ENCODE results near the gene SMIM43.
A peak's percentile ranks its signal among the peaks of the same experiment; 100 is the strongest.
"Not testable (repeated sequence)": the region's sequence is repeated elsewhere in the genome, so short reads cannot be mapped to it uniquely, and the experiment has no call there.

Gene SMIM43

DNA sequence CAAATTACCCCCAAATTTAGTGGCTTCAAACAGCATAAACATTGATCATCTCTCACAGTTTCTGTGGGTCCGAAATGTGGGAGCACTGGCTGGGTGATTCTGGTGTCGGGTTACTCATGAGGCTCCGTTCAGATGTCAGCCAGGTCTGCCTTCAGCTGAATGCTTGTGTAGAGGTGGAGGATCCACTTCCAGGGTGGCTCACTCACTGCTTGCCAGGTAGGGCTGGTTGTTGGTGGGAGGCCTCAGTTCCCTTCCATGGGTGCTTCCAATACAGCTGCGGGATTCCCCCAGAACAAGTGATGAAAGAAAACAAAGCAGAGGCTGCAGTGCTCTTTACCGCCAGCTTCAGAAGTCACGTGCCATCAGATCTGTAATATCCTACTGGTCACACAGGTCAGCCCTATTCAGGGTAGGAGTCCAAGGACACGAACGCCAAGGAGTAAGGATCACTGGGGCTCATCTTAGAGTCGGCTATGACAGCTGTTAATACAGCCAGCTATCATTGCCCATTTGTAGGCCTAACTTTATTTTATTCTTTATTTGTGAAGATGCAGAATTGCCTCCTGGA lies 1.1 kb upstream of the SMIM43 start:
- H3K4me1 ChIP-seq (ENCODE audit: control insufficient read depth in 5 of 5, insufficient read depth in 5 of 5, low read length in 5 of 5), result peaks cover 0 to 13% (median 10%) of the 10 kb centered on the region in 5 donors
- H3K36me3 ChIP-seq (ENCODE audit: control insufficient read depth in 5 of 5, insufficient read depth in 5 of 5, low read length in 5 of 5), result no peaks in the 10 kb centered on the region
- no peaks in the 10 kb centered on the region for H3K9me3 ChIP-seq (ENCODE audit: control insufficient read depth in 5 of 5, low read length in 5 of 5)
- peaks cover 7 to 25% (median 21%) of the 10 kb centered on the region in 5 donors for H3K27me3 ChIP-seq (ENCODE audit: control insufficient read depth in 5 of 5, insufficient read depth in 4 of 5, low read length in 5 of 5)
- no peak overlapping the region for H3K9ac ChIP-seq (ENCODE audit: low read length in 5 of 5)
- H3K4me3 ChIP-seq (ENCODE audit: low read depth in 1 of 5, low read length in 5 of 5), result no peak overlapping the region
- no peak overlapping the region for H3K27ac ChIP-seq (ENCODE audit: low read depth, low read length)

DNA sequence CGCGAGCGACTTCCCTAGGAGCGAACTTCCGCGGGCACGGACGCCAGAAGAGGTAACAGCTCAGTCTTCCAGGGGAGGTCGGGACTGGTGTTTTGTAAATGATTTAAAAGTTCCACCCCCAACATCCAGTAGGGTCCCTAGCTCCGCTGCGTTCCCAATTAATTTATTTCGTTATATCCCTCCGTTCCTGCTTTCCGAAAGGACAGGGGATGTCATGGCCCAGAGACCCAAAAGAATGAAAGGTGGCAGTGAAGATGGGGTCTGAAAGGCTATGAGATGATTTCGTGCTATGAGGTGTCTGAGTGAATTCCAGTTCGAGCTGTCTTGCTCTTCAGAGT lies 373 bp upstream of the SMIM43 start:
- Histone ChIP-seq H3K27me3 (ENCODE audit: control insufficient read depth in 5 of 5, insufficient read depth in 4 of 5, low read length in 5 of 5) (peaks cover 7 to 25% (median 21%) of the 10 kb centered on the region in 5 donors), H3K27ac (ENCODE audit: low read depth, low read length) (no peak overlapping the region), H3K36me3 (ENCODE audit: control insufficient read depth in 5 of 5, insufficient read depth in 5 of 5, low read length in 5 of 5) (no peaks in the 10 kb centered on the region), H3K9ac (ENCODE audit: low read length in 5 of 5) (no peak overlapping the region), H3K9me3 (ENCODE audit: control insufficient read depth in 5 of 5, low read length in 5 of 5) (no peaks in the 10 kb centered on the region), H3K4me1 (ENCODE audit: control insufficient read depth in 5 of 5, insufficient read depth in 5 of 5, low read length in 5 of 5) (peaks cover 0 to 13% (median 10%) of the 10 kb centered on the region in 5 donors), H3K4me3 (ENCODE audit: low read depth in 1 of 5, low read length in 5 of 5) (peak overlapping the region; percentile 31 to 70 (median 57))

DNA sequence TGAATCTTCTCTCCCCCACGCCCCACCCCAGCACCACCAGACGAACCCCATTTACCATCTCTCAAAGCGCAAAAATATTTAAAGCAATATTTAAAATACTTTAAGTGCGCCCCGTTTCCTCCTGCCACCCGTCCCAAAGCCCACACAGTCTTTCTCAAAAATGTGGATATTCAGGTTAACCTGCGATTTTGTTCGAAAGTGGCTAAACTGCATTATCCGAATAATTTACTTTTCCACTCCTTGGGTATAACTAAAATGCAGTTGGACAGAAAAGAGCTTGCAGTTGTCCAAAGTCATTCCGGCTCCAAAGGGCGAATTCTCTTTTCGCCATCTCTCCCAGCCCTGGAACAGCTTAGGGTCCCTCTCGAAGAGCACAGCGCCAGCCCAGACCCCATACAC lies 662 bp downstream of the SMIM43 start:
- no peak overlapping the region for H3K9ac ChIP-seq (ENCODE audit: low read length in 5 of 5)
- H3K27me3 ChIP-seq (ENCODE audit: control insufficient read depth in 5 of 5, insufficient read depth in 4 of 5, low read length in 5 of 5), result peaks cover 7 to 25% (median 21%) of the 10 kb centered on the region in 5 donors
- H3K9me3 ChIP-seq (ENCODE audit: control insufficient read depth in 5 of 5, low read length in 5 of 5), result no peaks in the 10 kb centered on the region
- H3K36me3 ChIP-seq (ENCODE audit: control insufficient read depth in 5 of 5, insufficient read depth in 5 of 5, low read length in 5 of 5), result no peaks in the 10 kb centered on the region
- no peak overlapping the region for H3K27ac ChIP-seq (ENCODE audit: low read depth, low read length)
- peaks cover 0 to 13% (median 10%) of the 10 kb centered on the region in 5 donors for H3K4me1 ChIP-seq (ENCODE audit: control insufficient read depth in 5 of 5, insufficient read depth in 5 of 5, low read length in 5 of 5)
- peak overlapping the region in 4 of 5 donors; percentile 45 to 70 (median 58) for H3K4me3 ChIP-seq (ENCODE audit: low read depth in 1 of 5, low read length in 5 of 5)

DNA sequence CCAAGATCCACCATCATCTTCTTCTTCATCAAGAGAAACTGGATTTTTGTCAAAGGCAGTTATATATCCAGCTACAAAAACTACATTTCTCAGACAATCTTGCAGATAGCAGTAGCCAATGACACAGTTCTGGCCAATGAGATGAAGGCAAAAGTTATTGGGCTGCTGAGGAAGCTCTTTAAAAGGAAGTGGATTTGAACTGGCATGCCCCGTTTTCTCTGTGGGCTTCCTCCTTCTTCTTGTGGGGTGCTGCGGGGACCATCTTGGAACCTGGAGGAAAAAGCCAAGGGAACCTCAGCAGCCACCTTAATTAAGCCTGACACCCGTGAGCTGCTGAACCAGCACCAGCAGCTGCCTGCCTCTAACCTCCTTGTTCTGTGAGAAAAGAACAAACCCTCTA lies 4.8 kb downstream of the SMIM43 start:
- Histone ChIP-seq H3K9me3 (ENCODE audit: control insufficient read depth in 5 of 5, low read length in 5 of 5) (no peaks in the 10 kb centered on the region), H3K27me3 (ENCODE audit: control insufficient read depth in 5 of 5, insufficient read depth in 4 of 5, low read length in 5 of 5) (peaks cover 7 to 15% (median 13%) of the 10 kb centered on the region in 5 donors)

DNA sequence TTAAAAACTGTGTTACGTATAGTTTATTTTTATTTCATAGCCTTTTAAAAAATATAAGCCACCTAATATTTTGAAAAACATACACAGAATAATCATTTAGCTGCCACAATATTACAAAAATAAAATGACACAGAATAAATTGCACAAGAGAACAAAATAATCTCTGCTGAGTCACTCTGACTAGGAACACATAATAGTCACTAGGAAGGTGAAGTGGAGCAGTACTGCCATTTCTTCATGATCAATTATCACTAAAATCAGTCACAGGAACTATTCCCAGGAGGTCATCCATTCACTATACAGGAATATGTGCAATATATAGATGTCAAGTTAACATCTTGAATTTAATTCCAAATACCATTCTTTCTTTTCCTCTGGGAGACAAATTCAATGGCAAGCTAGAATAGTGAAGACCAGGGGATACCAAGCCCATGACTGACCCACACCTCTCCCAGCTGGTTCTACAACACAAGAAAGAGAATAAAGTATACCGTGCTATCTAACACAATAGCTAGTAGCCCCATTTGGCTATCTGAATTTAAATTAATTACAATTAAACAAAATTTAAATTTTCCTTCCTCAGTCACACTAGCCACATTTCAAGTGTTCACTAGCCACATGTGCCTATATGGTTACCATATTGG lies 5.9 kb downstream of the SMIM43 start:
- Histone ChIP-seq H3K9me3 (ENCODE audit: control insufficient read depth in 5 of 5, low read length in 5 of 5) (no peaks in the 10 kb centered on the region), H3K9ac (ENCODE audit: low read length in 5 of 5) (no peak overlapping the region), H3K4me1 (ENCODE audit: control insufficient read depth in 5 of 5, insufficient read depth in 5 of 5, low read length in 5 of 5) (no peaks in the 10 kb centered on the region), H3K27me3 (ENCODE audit: control insufficient read depth in 5 of 5, insufficient read depth in 4 of 5, low read length in 5 of 5) (peaks cover 1 to 7% (median 2%) of the 10 kb centered on the region in 5 donors), H3K36me3 (ENCODE audit: control insufficient read depth in 5 of 5, insufficient read depth in 5 of 5, low read length in 5 of 5) (no peaks in the 10 kb centered on the region), H3K27ac (ENCODE audit: low read depth, low read length) (no peak overlapping the region), H3K4me3 (ENCODE audit: low read depth in 1 of 5, low read length in 5 of 5) (no peak overlapping the region)

More for the DNA sequence above, 4.8 kb downstream of the SMIM43 start:
- no peak overlapping the region for H3K9ac ChIP-seq (ENCODE audit: low read length in 5 of 5)
- no peak overlapping the region for H3K4me3 ChIP-seq (ENCODE audit: low read depth in 1 of 5, low read length in 5 of 5)
- no peak overlapping the region for H3K27ac ChIP-seq (ENCODE audit: low read depth, low read length)
- H3K36me3 ChIP-seq (ENCODE audit: control insufficient read depth in 5 of 5, insufficient read depth in 5 of 5, low read length in 5 of 5), result no peaks in the 10 kb centered on the region
- peaks cover 0 to 10% (median 8%) of the 10 kb centered on the region in 5 donors for H3K4me1 ChIP-seq (ENCODE audit: control insufficient read depth in 5 of 5, insufficient read depth in 5 of 5, low read length in 5 of 5)

DNA sequence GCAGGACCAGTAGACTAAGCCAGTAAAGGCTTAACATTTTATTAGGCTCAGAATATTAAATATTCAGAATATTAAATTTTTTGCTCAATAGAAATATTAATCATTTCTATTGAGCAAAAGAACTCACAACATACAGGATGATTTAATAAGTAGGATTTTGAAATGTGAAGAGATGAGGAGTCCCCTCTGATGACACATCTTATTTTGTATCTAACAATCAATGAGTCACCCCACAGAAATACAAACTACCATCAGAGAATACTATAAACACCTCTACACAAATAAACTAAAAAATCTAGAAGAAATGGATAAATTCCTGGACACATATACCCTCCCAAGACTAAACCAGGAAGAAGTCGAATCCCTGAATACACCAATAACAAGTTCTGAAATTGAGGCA lies 12.8 kb downstream of the SMIM43 start:
- H3K4me3 ChIP-seq (ENCODE audit: low read depth in 1 of 5, low read length in 5 of 5); H3K36me3 ChIP-seq (ENCODE audit: control insufficient read depth in 5 of 5, insufficient read depth in 5 of 5, low read length in 5 of 5); H3K27me3 ChIP-seq (ENCODE audit: control insufficient read depth in 5 of 5, insufficient read depth in 4 of 5, low read length in 5 of 5); H3K9ac ChIP-seq (ENCODE audit: low read length in 5 of 5); H3K4me1 ChIP-seq (ENCODE audit: control insufficient read depth in 5 of 5, insufficient read depth in 5 of 5, low read length in 5 of 5); H3K9me3 ChIP-seq (ENCODE audit: control insufficient read depth in 5 of 5, low read length in 5 of 5); H3K27ac ChIP-seq (ENCODE audit: low read depth, low read length): not testable (repeated sequence)

DNA sequence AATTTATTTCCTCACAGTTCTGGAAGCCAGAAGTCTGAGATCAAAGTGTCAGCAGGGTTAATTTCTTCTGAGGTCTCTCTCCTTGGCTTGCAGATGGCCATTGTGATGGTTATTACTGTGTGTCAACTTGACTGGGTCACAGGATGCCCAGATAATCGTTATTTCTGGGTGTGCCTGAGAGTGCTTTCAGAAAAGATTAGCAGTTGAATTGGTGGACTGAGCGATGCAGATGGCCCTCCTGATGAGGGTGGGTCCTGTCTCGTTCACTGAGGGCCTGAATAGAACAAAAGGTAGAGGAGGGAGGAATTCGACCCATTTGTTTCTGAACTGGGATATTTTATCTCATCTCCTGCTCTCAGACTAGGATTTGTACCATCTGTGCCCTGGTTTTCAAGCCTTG lies 15.7 kb downstream of the SMIM43 start:
- Histone ChIP-seq H3K36me3 (ENCODE audit: control insufficient read depth in 5 of 5, insufficient read depth in 5 of 5, low read length in 5 of 5) (no peaks in the 10 kb centered on the region), H3K4me3 (ENCODE audit: low read depth in 1 of 5, low read length in 5 of 5) (no peak overlapping the region), H3K27ac (ENCODE audit: low read depth, low read length) (no peak overlapping the region), H3K9me3 (ENCODE audit: control insufficient read depth in 5 of 5, low read length in 5 of 5) (no peaks in the 10 kb centered on the region), H3K9ac (ENCODE audit: low read length in 5 of 5) (no peak overlapping the region), H3K27me3 (ENCODE audit: control insufficient read depth in 5 of 5, insufficient read depth in 4 of 5, low read length in 5 of 5) (no peaks in the 10 kb centered on the region), H3K4me1 (ENCODE audit: control insufficient read depth in 5 of 5, insufficient read depth in 5 of 5, low read length in 5 of 5) (no peaks in the 10 kb centered on the region)

DNA sequence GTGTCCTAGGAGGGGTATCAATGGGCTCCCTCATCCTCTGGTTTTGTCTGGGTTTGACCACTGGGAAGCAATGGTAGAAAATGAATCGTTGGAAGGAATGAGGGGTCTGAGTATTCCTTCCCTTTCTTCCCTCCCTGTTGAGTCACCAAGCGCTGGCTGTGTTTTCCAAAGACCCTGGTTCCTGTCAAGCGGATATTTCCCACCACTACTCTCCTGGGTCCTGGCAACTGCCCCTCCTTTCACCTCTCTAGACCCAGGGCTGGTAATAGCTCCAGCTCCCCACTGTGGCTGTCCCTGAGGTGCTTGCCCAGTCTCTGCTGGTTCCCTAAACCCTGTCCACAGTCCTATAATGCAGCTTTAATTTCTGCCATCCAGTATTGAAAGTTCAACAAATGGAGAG lies 22.2 kb downstream of the SMIM43 start:
- no peaks in the 10 kb centered on the region for H3K27me3 ChIP-seq (ENCODE audit: control insufficient read depth in 5 of 5, insufficient read depth in 4 of 5, low read length in 5 of 5)
- H3K27ac ChIP-seq (ENCODE audit: low read depth, low read length), result no peak overlapping the region
- H3K9me3 ChIP-seq (ENCODE audit: control insufficient read depth in 5 of 5, low read length in 5 of 5), result no peaks in the 10 kb centered on the region
- H3K9ac ChIP-seq (ENCODE audit: low read length in 5 of 5), result no peak overlapping the region
- no peaks in the 10 kb centered on the region for H3K36me3 ChIP-seq (ENCODE audit: control insufficient read depth in 5 of 5, insufficient read depth in 5 of 5, low read length in 5 of 5)
- no peaks in the 10 kb centered on the region for H3K4me1 ChIP-seq (ENCODE audit: control insufficient read depth in 5 of 5, insufficient read depth in 5 of 5, low read length in 5 of 5)
- no peak overlapping the region for H3K4me3 ChIP-seq (ENCODE audit: low read depth in 1 of 5, low read length in 5 of 5)

DNA sequence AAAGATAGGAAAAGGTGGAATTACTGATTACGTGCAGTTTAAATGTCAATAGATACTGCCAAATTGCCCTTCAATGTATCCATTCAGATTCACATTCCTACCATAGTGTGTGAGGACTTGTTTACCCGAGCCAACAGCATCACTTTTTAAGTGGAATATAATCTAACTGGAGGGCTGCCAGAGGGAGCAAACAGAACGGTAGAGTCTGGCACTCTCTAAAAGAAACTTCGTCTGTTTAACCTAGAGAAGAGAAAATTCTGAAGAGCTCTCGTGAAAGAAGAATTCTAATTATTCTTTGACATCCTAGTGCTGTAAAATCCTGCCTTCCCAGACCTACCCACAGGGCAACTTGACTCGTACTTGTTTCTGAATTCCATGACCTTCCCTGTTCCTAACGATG lies 23.2 kb downstream of the SMIM43 start:
- Histone ChIP-seq H3K4me1 (ENCODE audit: control insufficient read depth in 5 of 5, insufficient read depth in 5 of 5, low read length in 5 of 5) (no peaks in the 10 kb centered on the region), H3K4me3 (ENCODE audit: low read depth in 1 of 5, low read length in 5 of 5) (no peak overlapping the region), H3K36me3 (ENCODE audit: control insufficient read depth in 5 of 5, insufficient read depth in 5 of 5, low read length in 5 of 5) (no peaks in the 10 kb centered on the region), H3K9ac (ENCODE audit: low read length in 5 of 5) (no peak overlapping the region), H3K27ac (ENCODE audit: low read depth, low read length) (no peak overlapping the region), H3K27me3 (ENCODE audit: control insufficient read depth in 5 of 5, insufficient read depth in 4 of 5, low read length in 5 of 5) (no peaks in the 10 kb centered on the region), H3K9me3 (ENCODE audit: control insufficient read depth in 5 of 5, low read length in 5 of 5) (no peaks in the 10 kb centered on the region)

DNA sequence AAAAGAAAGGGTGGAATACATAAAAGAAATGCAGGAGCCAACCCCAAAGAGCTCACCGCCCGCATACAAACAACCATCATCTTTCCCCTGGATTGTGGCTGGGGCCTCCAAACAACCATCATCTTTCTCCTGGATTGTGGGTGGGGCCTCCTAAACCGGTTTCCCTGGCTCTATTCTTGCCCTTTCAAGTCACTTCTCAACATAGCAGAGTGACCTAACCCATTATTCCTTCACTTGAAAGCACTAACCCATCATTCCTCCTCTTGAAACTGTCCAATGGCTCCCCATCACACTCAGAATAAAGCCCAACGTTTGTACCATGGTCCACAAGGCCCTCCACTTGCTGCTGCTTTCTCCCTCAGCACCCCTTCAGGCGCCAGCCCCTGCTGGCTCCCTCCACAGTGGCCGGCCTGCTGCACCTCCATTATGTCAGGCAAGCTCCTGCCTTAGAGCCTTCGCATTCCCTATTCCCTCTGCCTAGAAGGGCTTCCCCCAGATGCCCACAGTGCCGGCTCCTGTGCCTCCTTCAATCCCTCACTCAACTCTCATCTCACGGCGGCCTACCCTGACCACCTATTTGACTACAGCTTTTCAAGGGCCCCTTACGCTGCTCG lies 24.1 kb downstream of the SMIM43 start:
- no peaks in the 10 kb centered on the region for H3K9me3 ChIP-seq (ENCODE audit: control insufficient read depth in 5 of 5, low read length in 5 of 5)
- H3K36me3 ChIP-seq (ENCODE audit: control insufficient read depth in 5 of 5, insufficient read depth in 5 of 5, low read length in 5 of 5), result no peaks in the 10 kb centered on the region
- no peaks in the 10 kb centered on the region for H3K4me1 ChIP-seq (ENCODE audit: control insufficient read depth in 5 of 5, insufficient read depth in 5 of 5, low read length in 5 of 5)
- H3K4me3 ChIP-seq (ENCODE audit: low read depth in 1 of 5, low read length in 5 of 5), result no peak overlapping the region
- no peak overlapping the region for H3K9ac ChIP-seq (ENCODE audit: low read length in 5 of 5)
- H3K27ac ChIP-seq (ENCODE audit: low read depth, low read length), result no peak overlapping the region
- no peaks in the 10 kb centered on the region for H3K27me3 ChIP-seq (ENCODE audit: control insufficient read depth in 5 of 5, insufficient read depth in 4 of 5, low read length in 5 of 5)
